K562 (cell line): Measurements from ENCODE around the gene GADD45B. TPM values are rescaled to one million over a fixed set of nuclear protein-coding genes. Genes with fewer than 3 reads are reported as not detected.

ENCODE experiments used
- ATAC-seq: fragments of 200-7000 bp; cut with Tn5 transposase; 3 replicates; pipeline ENCODE4 v1.9.1; 2020; ENCODE audit warnings: moderate library complexity
- BruUV-seq: library from RNA; stranded (reverse); fragments of 400-500 nt; replicated peaks from 2 replicates; lab custom pipeline; 2021; lab: Mats Ljungman, UMichigan
- CTCF ChIA-PET: fragments of 300-600 bp; formaldehyde crosslinking; extraction: SDS; loops from one replicate; lab custom pipeline; 2021; ENCODE audit warnings: low intra/inter-chr PET ratio; lab: Yijun Ruan, JAX
- POLR2A ChIA-PET: fragments of 300-600, 350-650 bp; sonication (Branson Sonifier 250); formaldehyde crosslinking; extraction: SDS; loops from one replicate; lab custom pipeline; 2021; ENCODE audit warnings: antibody characterized with exemption, inconsistent platforms; lab: Yijun Ruan, JAX
- DNase-seq, 4 experiments: peaks; one replicate each; pipeline versions ENCODE4 v3.0.0 to v3.0.0-alpha.2; 2011 to 2018; ENCODE audit warnings: low spot score in 3 of 4, mixed read lengths in 3 of 4; ENCODE audit errors: extremely low read depth in 1 of 4
- FAIRE-seq: peaks from 2 replicates; lab custom pipeline; 2011; peaks lifted over from hg19 to GRCh38; lab: Jason Lieb, UNC
- H2AFZ ChIP-seq: 2 replicates; pipeline ENCODE4 v1.6.0; 2011; ENCODE audit warnings: low read depth, low read length, control low read depth, inconsistent platforms
- H3K27ac ChIP-seq: fragments of 200-600 bp; 3 replicates; pipeline ENCODE4 v1.8.0; 2011; ENCODE audit warnings: low read depth, mild to moderate bottlenecking, control low read depth, inconsistent platforms, low read length, moderate library complexity, mixed read lengths; ENCODE audit errors: extremely low read depth
- H3K27me3 ChIP-seq, 2 experiments: fragments of 300-600 bp in 1 of 2; 2 replicates in 1 of 2; 3 replicates in 1 of 2; pipeline versions ENCODE4 v1.6.0 to v1.8.0; 2011; ENCODE audit warnings: inconsistent platforms in 2 of 2, low read length in 2 of 2, mild to moderate bottlenecking in 1 of 2, mixed read lengths in 1 of 2, moderate library complexity in 1 of 2; ENCODE audit not compliant: control insufficient read depth in 2 of 2, insufficient read depth in 2 of 2
- H3K36me3 ChIP-seq: fragments of 300-600 bp; 3 replicates; pipeline ENCODE4 v1.8.0; 2011; ENCODE audit warnings: mild to moderate bottlenecking, low read length, inconsistent platforms; ENCODE audit not compliant: control insufficient read depth, insufficient read depth
- H3K4me1 ChIP-seq, 2 experiments: fragments of 200-600 bp in 1 of 2; replicated peaks in 1 of 2; 2 replicates in 1 of 2; 3 replicates in 1 of 2; pipeline versions ENCODE4 v1.5.1 to v1.8.0; 2011; ENCODE audit warnings: inconsistent platforms in 2 of 2, low read length in 2 of 2, mild to moderate bottlenecking in 1 of 2, mixed read lengths in 1 of 2, moderate library complexity in 1 of 2; ENCODE audit not compliant: control insufficient read depth in 2 of 2, insufficient read depth in 2 of 2
- H3K4me2 ChIP-seq: 2 replicates; pipeline ENCODE4 v1.6.1; 2011; ENCODE audit warnings: low read length, control low read depth, inconsistent platforms, mixed read lengths; ENCODE audit not compliant: insufficient read depth
- H3K4me3 ChIP-seq: fragments of 200-600 bp; sonication (generic), shearing (Covaris generic); 2 replicates; pipeline ENCODE4 v1.5.1; 2016; ENCODE audit warnings: control low read depth, inconsistent platforms
- H3K79me2 ChIP-seq: fragments of 200-600 bp; 3 replicates; pipeline ENCODE4 v1.8.0; 2011; ENCODE audit warnings: low read length, inconsistent platforms; ENCODE audit not compliant: control insufficient read depth, insufficient read depth
- H3K9ac ChIP-seq, 2 experiments: 2 replicates each; pipeline versions ENCODE4 v1.6.0 to v1.6.1; 2011; ENCODE audit warnings: low read depth in 2 of 2, low read length in 2 of 2, control low read depth in 1 of 2, inconsistent platforms in 1 of 2, mild to moderate bottlenecking in 1 of 2, mixed read lengths in 1 of 2; ENCODE audit not compliant: insufficient read depth in 1 of 2
- H3K9me1 ChIP-seq: one replicate; pipeline ENCODE4 v1.6.0; 2011; ENCODE audit warnings: inconsistent platforms, mild to moderate bottlenecking, low read length, moderate library complexity; ENCODE audit not compliant: control insufficient read depth, insufficient read depth
- H3K9me3 ChIP-seq: replicated peaks from 2 replicates; pipeline ENCODE4 v1.5.1; 2011; ENCODE audit warnings: low read depth, low read length, inconsistent platforms; ENCODE audit not compliant: control insufficient read depth, insufficient read depth
- H4K20me1 ChIP-seq: replicated peaks from 2 replicates; pipeline ENCODE4 v1.6.1; 2011; ENCODE audit warnings: low read length, inconsistent platforms, mixed read lengths; ENCODE audit not compliant: control insufficient read depth, insufficient read depth
- BRD4 ChIP-seq: fragments of 200-600 bp; sonication (generic); IDR thresholded peaks from 2 replicates; pipeline ENCODE4 v1.6.1; 2017; ENCODE audit warnings: inconsistent platforms
- CREM ChIP-seq: IDR thresholded peaks from 2 replicates; pipeline ENCODE4 v1.6.1; 2014; ENCODE audit warnings: antibody characterized with exemption, low read depth
- ESRRA ChIP-seq: fragments of 450-650 bp; IDR thresholded peaks from 2 replicates; pipeline ENCODE4 v1.6.1; 2014; ENCODE audit warnings: low read depth, mild to moderate bottlenecking, moderate library complexity, borderline replicate concordance
- PCBP1 ChIP-seq: fragments of 200-400 bp; formaldehyde crosslinking; IDR thresholded peaks from 2 replicates; pipeline ENCODE4 v1.6.1; 2018; ENCODE audit warnings: mild to moderate bottlenecking, low read depth, low read length; ENCODE audit not compliant: poor library complexity, severe bottlenecking
- RBFOX2 ChIP-seq: fragments of 200-400 bp; formaldehyde crosslinking; IDR thresholded peaks from 2 replicates; pipeline ENCODE4 v1.6.1; 2017; ENCODE audit warnings: low read depth, mild to moderate bottlenecking, low read length, moderate library complexity
- ZBTB7A ChIP-seq: IDR thresholded peaks from 2 replicates; pipeline ENCODE4 v1.6.1; 2011; ENCODE audit warnings: low read depth, mild to moderate bottlenecking, low read length, moderate library complexity, borderline replicate concordance; ENCODE audit not compliant: control insufficient read depth
- ZFP36 ChIP-seq: fragments of 150-350 bp; IDR thresholded peaks from 2 replicates; pipeline ENCODE4 v1.6.1; 2018; ENCODE audit warnings: low read length, low read depth; ENCODE audit not compliant: partially characterized antibody
- ZNF592 ChIP-seq: fragments of 450-650 bp; IDR thresholded peaks from 2 replicates; pipeline ENCODE4 v1.6.1; 2017; ENCODE audit warnings: antibody characterized with exemption, mild to moderate bottlenecking
- WGBS: fragments of 100-300 bp; shearing (Covaris generic); methylation state at CpG from one replicate; pipeline ENCODE4 v1.1.6; 2016; ENCODE audit warnings: low coverage, mixed read lengths; ENCODE audit not compliant: insufficient coverage; ENCODE audit errors: missing lambda C conversion rate; 5-methylcytosine and 5-hydroxymethylcytosine counted together
- in situ Hi-C: fragments of 300-500 bp; cut with MboI; formaldehyde crosslinking; loops from 4 replicates; pipeline ENCODE4 v1.15.0; 2018; ENCODE audit warnings: inconsistent platforms, mixed read lengths
- intact Hi-C: fragments of 100-400 bp; cut with micrococcal nuclease; formaldehyde crosslinking; loops from 2 replicates; pipeline ENCODE4 v1.14.2; 2022
- polyA plus RNA-seq, 8 experiments: library from polyadenylated mRNA; depleted of rRNA in 4 of 8; stranded (reverse) in 5 of 8; unstranded in 3 of 8; fragments of >200 nt; fragmentation: Nextera tagmentation in 2 of 8; fragmentation: Illumina TruSeq in 1 of 8; extraction: Ambion mirVana in 2 of 8; extraction: Trizol in 1 of 8; gene quantifications; 2 replicates each; pipeline versions ENCODE4 v1.2.1 to v1.2.3, GENCODE V29; 2011 to 2014; ENCODE audit warnings: inconsistent platforms in 1 of 8, missing spikeins in 1 of 8
- total RNA-seq, 7 experiments: library from RNA; depleted of rRNA in 6 of 7; stranded (reverse); fragments of >200 nt in 6 of 7; fragmentation: Illumina TruSeq in 2 of 7; extraction: Trizol in 2 of 7; gene quantifications; 2 replicates each; pipeline versions ENCODE4 v1.2.1 to v1.2.3, GENCODE V29; 2011 to 2021; ENCODE audit warnings: low replicate concordance in 1 of 7

GADD45B gene
- total and polyA plus RNA-seq, 9 of the 15 experiments (the other 6 are each of a cell fraction or from before 2014, with no cell fraction given), result 0.06 to 4.1 (median 2.1) TPM

GRCh38 chr19:2453431-2454025 is 22.4 kb upstream of the GADD45B start:
- no peak for FAIRE-seq
- no peak overlapping the region; a peak in 1 of 4 replicates for H3K9ac ChIP-seq
- POLR2A ChIA-PET, result interaction anchor here (0.6 to 4.4 kb wide), 7 partner anchors 9 to 144 kb away, joined by 3 to 20 read pairs (median 4); partner anchors contain the start of gene GADD45B

GRCh38 chr19:2454199-2454961 is 21.5 kb upstream of the GADD45B start:
- H3K4me1 ChIP-seq, result peaks cover 5 to 48% of the 10 kb centered on the region in 2 experiments; a peak in 3 of 5 replicates
- no TSS peak for BruUV-seq
- ATAC-seq (no peak), DNase-seq (no peak), FAIRE-seq (no peak)
- H3K27me3 ChIP-seq, result no peaks in the 10 kb centered on the region
- H3K36me3 ChIP-seq, result peaks cover 35% of the 10 kb centered on the region; the same call in 1 of the 3 replicates
- peak overlapping the region; percentile 43; the same call in 1 of the 3 replicates for H3K27ac ChIP-seq
- CTCF ChIA-PET, result no interaction called here
- peaks cover 17% of the 10 kb centered on the region for H3K9me1 ChIP-seq
- no peak overlapping the region for H3K4me2 ChIP-seq
- intact Hi-C loops, result no loop called here
- no peak overlapping the region for H3K4me3 ChIP-seq
- WGBS, result 70% methylated on average over 19 of the region's 19 CpGs
- POLR2A ChIA-PET, result interaction anchor here (0.6 to 4.4 kb wide), 10 partner anchors 9 to 285 kb away, joined by 3 to 20 read pairs (median 4); partner anchors contain the start of gene GADD45B
- H4K20me1 ChIP-seq, result peaks cover 29% of the 10 kb centered on the region; the same call in 1 of the 2 replicates
- H3K9me3 ChIP-seq, result no peaks in the 10 kb centered on the region
- peak overlapping the region; percentile 41 to 99; a peak in 2 of 4 replicates for H3K9ac ChIP-seq
- H2AFZ ChIP-seq, result no peak overlapping the region
- peaks cover 73% of the 10 kb centered on the region for H3K79me2 ChIP-seq
- in situ Hi-C loops, result no loop called here
- TF ChIP-seq PCBP1 (no peak), ESRRA (peak; percentile 39; the same call in 1 of the 2 replicates), ZFP36 (peak; percentile 38), CREM (no peak), ZNF592 (no peak), ZBTB7A (0 out of 2 replicates have a peak, but pooled peaks have one; percentile 14)

More at GRCh38 chr19:2453431-2454025, 22.4 kb upstream of the GADD45B start:
- Histone ChIP-seq H3K79me2 (peaks cover 81% of the 10 kb centered on the region), H3K27ac (no peak overlapping the region), H4K20me1 (peaks cover 29% of the 10 kb centered on the region; the same call in 1 of the 2 replicates), H3K9me1 (peaks cover 17% of the 10 kb centered on the region), H3K27me3 (no peaks in the 10 kb centered on the region), H3K4me2 (no peak overlapping the region), H2AFZ (no peak overlapping the region), H3K4me1 (peaks cover 5 to 48% of the 10 kb centered on the region in 2 experiments; a peak in 3 of 5 replicates), H3K9me3 (no peaks in the 10 kb centered on the region), H3K4me3 (no peak overlapping the region), H3K36me3 (peaks cover 42% of the 10 kb centered on the region; the same call in 1 of the 3 replicates)
- no TSS peak for BruUV-seq
- 95% methylated on average over 17 of the region's 19 CpGs for WGBS
- CTCF ChIA-PET, result no interaction called here
- in situ Hi-C loops (no loop called here), intact Hi-C loops (no loop called here)
- TF ChIP-seq BRD4 (no peak), RBFOX2 (peak; percentile 34; the same call in 1 of the 2 replicates)
- DNase-seq, result no peak
- ATAC-seq, result no peak
